ENCODE data around the gene RAD51B.
A peak's percentile ranks its signal among the peaks of the same experiment; 100 is the strongest.

RAD51B gene

GRCh38 chr14:68685419-68686204 lies 866.0 kb downstream of the RAD51B start:
- DNase-seq (ENCODE audit: low read depth): peak; percentile 56
- Histone ChIP-seq H3K9ac (ENCODE audit: low read length) (no peak overlapping the region), H3K27me3 (replicated peaks; ENCODE audit: control insufficient read depth, insufficient read depth, low read length) (no peaks in the 10 kb centered on the region), H3K4me3 (ENCODE audit: low read length) (no peak overlapping the region), H3K36me3 (ENCODE audit: control insufficient read depth, insufficient read depth, low read length, severe bottlenecking) (no peaks in the 10 kb centered on the region), H3K4me1 (ENCODE audit: control insufficient read depth, insufficient read depth, low read length) (peaks cover 52% of the 10 kb centered on the region), H3K9me3 (ENCODE audit: control insufficient read depth, low read length) (no peaks in the 10 kb centered on the region)

- DNase-seq (ENCODE audit: low read depth): no peak
- H3K36me3 ChIP-seq (ENCODE audit: control insufficient read depth, insufficient read depth, low read length, severe bottlenecking): no peaks in the 10 kb centered on the region
- no peaks in the 10 kb centered on the region for H3K9me3 ChIP-seq (ENCODE audit: control insufficient read depth, low read length)
- H3K27me3 ChIP-seq (replicated peaks; ENCODE audit: control insufficient read depth, insufficient read depth, low read length): no peaks in the 10 kb centered on the region
- H3K4me1 ChIP-seq (ENCODE audit: control insufficient read depth, insufficient read depth, low read length): peaks cover 46% of the 10 kb centered on the region
- H3K9ac ChIP-seq (ENCODE audit: low read length): no peak overlapping the region
- no peak overlapping the region for H3K4me3 ChIP-seq (ENCODE audit: low read length)
Measured at GRCh38 chr14:68686205-68686465, 866.6 kb downstream of the RAD51B start.

- H3K4me3 ChIP-seq (ENCODE audit: low read length): no peak overlapping the region
- H3K9ac ChIP-seq (ENCODE audit: low read length): no peak overlapping the region
- no peaks in the 10 kb centered on the region for H3K27me3 ChIP-seq (replicated peaks; ENCODE audit: control insufficient read depth, insufficient read depth, low read length)
- H3K9me3 ChIP-seq (ENCODE audit: control insufficient read depth, low read length): no peaks in the 10 kb centered on the region
- H3K36me3 ChIP-seq (ENCODE audit: control insufficient read depth, insufficient read depth, low read length, severe bottlenecking): no peaks in the 10 kb centered on the region
- peaks cover 41% of the 10 kb centered on the region for H3K4me1 ChIP-seq (ENCODE audit: control insufficient read depth, insufficient read depth, low read length)
- no peak for DNase-seq (ENCODE audit: low read depth)
Measured at GRCh38 chr14:68686724-68687123, 867.1 kb downstream of the RAD51B start.

DNA sequence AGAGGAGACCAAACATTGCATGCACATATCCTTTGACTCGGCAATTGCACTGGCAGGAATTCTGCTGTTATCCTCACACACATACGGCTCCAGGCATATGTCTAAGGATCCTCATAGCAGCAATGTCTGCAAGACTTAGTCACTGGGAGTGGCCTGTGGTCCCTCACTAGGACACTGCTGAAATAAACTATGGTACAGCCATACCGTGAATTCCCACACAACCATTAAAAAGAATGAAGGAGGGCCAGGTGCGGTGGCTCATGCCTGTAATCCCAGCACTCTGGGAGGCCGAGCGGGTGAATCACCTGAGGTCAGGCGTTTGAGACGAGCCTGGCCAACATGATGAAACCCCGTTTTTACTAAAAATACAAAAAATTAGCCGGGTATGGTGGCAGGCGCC lies 868.2 kb downstream of the RAD51B start:
- Histone ChIP-seq H3K27me3 (replicated peaks; ENCODE audit: control insufficient read depth, insufficient read depth, low read length) (no peaks in the 10 kb centered on the region), H3K4me1 (ENCODE audit: control insufficient read depth, insufficient read depth, low read length) (peaks cover 43% of the 10 kb centered on the region), H3K9ac (ENCODE audit: low read length) (no peak overlapping the region), H3K9me3 (ENCODE audit: control insufficient read depth, low read length) (no peaks in the 10 kb centered on the region), H3K36me3 (ENCODE audit: control insufficient read depth, insufficient read depth, low read length, severe bottlenecking) (no peaks in the 10 kb centered on the region), H3K4me3 (ENCODE audit: low read length) (no peak overlapping the region)
- peak; percentile 85 for DNase-seq (ENCODE audit: low read depth)

- H3K36me3 ChIP-seq (ENCODE audit: control insufficient read depth, insufficient read depth, low read length, severe bottlenecking): no peaks in the 10 kb centered on the region
- H3K27me3 ChIP-seq (replicated peaks; ENCODE audit: control insufficient read depth, insufficient read depth, low read length): no peaks in the 10 kb centered on the region
- peak overlapping the region; percentile 67 for H3K9ac ChIP-seq (ENCODE audit: low read length)
- H3K4me3 ChIP-seq (ENCODE audit: low read length): no peak overlapping the region
- peaks cover 44% of the 10 kb centered on the region for H3K4me1 ChIP-seq (ENCODE audit: control insufficient read depth, insufficient read depth, low read length)
- peak; percentile 77 for DNase-seq (ENCODE audit: low read depth)
- no peaks in the 10 kb centered on the region for H3K9me3 ChIP-seq (ENCODE audit: control insufficient read depth, low read length)
Measured at GRCh38 chr14:68688872-68689371, 869.3 kb downstream of the RAD51B start.

DNA sequence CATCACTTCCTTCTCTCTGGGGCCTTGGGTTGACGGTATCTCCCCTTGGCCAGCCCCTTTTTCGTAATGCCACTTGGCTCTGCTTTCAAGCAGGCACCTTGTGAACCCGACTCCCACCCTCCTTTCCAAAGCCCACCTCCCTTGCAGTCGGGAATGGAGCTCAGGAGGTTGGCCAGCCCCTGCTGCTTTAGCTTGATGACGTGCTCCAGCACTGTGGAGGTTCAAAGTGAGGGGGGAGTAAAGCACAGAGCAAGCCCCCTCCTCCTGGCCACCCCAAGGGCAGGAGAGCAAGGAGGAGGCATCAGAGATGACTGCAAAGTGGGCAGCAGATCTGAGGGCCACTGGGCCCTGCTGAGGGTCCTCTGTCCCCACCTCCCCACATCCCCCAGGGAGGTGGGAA lies 869.9 kb downstream of the RAD51B start:
- no peaks in the 10 kb centered on the region for H3K27me3 ChIP-seq (replicated peaks; ENCODE audit: control insufficient read depth, insufficient read depth, low read length)
- H3K9me3 ChIP-seq (ENCODE audit: control insufficient read depth, low read length): no peaks in the 10 kb centered on the region
- peaks cover 46% of the 10 kb centered on the region for H3K4me1 ChIP-seq (ENCODE audit: control insufficient read depth, insufficient read depth, low read length)
- no peak overlapping the region for H3K4me3 ChIP-seq (ENCODE audit: low read length)
- DNase-seq (ENCODE audit: low read depth): no peak
- H3K36me3 ChIP-seq (ENCODE audit: control insufficient read depth, insufficient read depth, low read length, severe bottlenecking): no peaks in the 10 kb centered on the region
- no peak overlapping the region for H3K9ac ChIP-seq (ENCODE audit: low read length)

DNA sequence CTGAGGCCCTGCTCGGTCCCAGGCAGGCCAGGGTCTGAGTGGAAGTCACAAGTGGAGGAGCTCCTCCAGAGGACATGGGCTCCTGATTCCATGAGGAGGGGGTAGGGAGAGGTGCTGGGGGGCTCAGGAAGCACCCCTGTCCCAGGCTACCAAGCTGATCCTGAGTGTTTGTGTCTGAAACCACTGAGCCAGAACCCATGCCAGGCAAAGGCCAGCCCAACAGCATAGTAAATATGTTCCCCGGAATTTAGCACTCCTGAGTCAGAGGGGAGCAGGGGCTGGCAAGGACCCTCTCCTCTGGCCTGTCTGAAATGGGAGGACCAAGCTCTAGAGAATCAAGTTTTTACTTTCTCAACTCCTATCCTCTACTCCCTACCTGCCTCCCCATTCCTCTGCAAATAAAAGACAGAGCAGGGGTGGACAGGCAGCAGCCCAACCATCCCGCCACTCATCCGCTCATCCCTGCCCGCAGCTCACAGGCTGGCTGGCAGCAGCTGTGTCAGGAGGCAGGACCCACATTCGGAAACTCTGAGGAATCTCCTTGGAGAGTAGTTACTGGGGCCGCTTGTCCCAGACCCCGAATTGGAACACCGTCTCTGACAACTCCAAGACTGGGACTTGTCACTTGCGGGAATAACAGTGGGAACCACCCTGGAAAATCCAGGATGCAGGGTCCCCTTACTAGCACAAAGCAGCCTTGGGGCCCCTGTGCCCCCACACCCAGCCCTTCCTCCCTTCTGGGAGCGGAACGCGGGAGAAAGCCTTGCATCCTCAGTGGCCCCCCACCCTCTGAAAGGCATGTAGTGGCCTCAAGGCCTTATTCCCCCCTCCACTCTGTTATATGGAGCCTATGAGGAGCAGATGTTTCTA lies 870.7 kb downstream of the RAD51B start:
- Histone ChIP-seq H3K9ac (ENCODE audit: low read length) (no peak overlapping the region), H3K4me3 (ENCODE audit: low read length) (no peak overlapping the region), H3K4me1 (ENCODE audit: control insufficient read depth, insufficient read depth, low read length) (peaks cover 50% of the 10 kb centered on the region), H3K9me3 (ENCODE audit: control insufficient read depth, low read length) (no peaks in the 10 kb centered on the region), H3K36me3 (ENCODE audit: control insufficient read depth, insufficient read depth, low read length, severe bottlenecking) (no peaks in the 10 kb centered on the region), H3K27me3 (replicated peaks; ENCODE audit: control insufficient read depth, insufficient read depth, low read length) (no peaks in the 10 kb centered on the region)
- no peak for DNase-seq (ENCODE audit: low read depth)

GRCh38 chr14:68691031-68691791 lies 871.6 kb downstream of the RAD51B start:
- no peak for DNase-seq (ENCODE audit: low read depth)
- H3K4me3 ChIP-seq (ENCODE audit: low read length): no peak overlapping the region
- no peaks in the 10 kb centered on the region for H3K36me3 ChIP-seq (ENCODE audit: control insufficient read depth, insufficient read depth, low read length, severe bottlenecking)
- no peak overlapping the region for H3K9ac ChIP-seq (ENCODE audit: low read length)
- H3K9me3 ChIP-seq (ENCODE audit: control insufficient read depth, low read length): no peaks in the 10 kb centered on the region
- H3K27me3 ChIP-seq (replicated peaks; ENCODE audit: control insufficient read depth, insufficient read depth, low read length): no peaks in the 10 kb centered on the region
- peaks cover 53% of the 10 kb centered on the region for H3K4me1 ChIP-seq (ENCODE audit: control insufficient read depth, insufficient read depth, low read length)

- no peak overlapping the region for H3K4me3 ChIP-seq (ENCODE audit: low read length)
- DNase-seq (ENCODE audit: low read depth): no peak
- H3K27me3 ChIP-seq (replicated peaks; ENCODE audit: control insufficient read depth, insufficient read depth, low read length): no peaks in the 10 kb centered on the region
- H3K36me3 ChIP-seq (ENCODE audit: control insufficient read depth, insufficient read depth, low read length, severe bottlenecking): no peaks in the 10 kb centered on the region
- no peak overlapping the region for H3K9ac ChIP-seq (ENCODE audit: low read length)
- no peaks in the 10 kb centered on the region for H3K9me3 ChIP-seq (ENCODE audit: control insufficient read depth, low read length)
- H3K4me1 ChIP-seq (ENCODE audit: control insufficient read depth, insufficient read depth, low read length): peaks cover 55% of the 10 kb centered on the region
Measured at GRCh38 chr14:68691792-68692118, 872.2 kb downstream of the RAD51B start.

GRCh38 chr14:68692216-68692615 lies 872.6 kb downstream of the RAD51B start:
- H3K36me3 ChIP-seq (ENCODE audit: control insufficient read depth, insufficient read depth, low read length, severe bottlenecking): no peaks in the 10 kb centered on the region
- peaks cover 55% of the 10 kb centered on the region for H3K4me1 ChIP-seq (ENCODE audit: control insufficient read depth, insufficient read depth, low read length)
- H3K27me3 ChIP-seq (replicated peaks; ENCODE audit: control insufficient read depth, insufficient read depth, low read length): no peaks in the 10 kb centered on the region
- DNase-seq (ENCODE audit: low read depth): no peak
- H3K9ac ChIP-seq (ENCODE audit: low read length): peak overlapping the region; percentile 12
- H3K4me3 ChIP-seq (ENCODE audit: low read length): no peak overlapping the region
- H3K9me3 ChIP-seq (ENCODE audit: control insufficient read depth, low read length): no peaks in the 10 kb centered on the region
